Regular cardiac myocyte (primary cell): ENCODE results near the gene PHF23. TPM values are rescaled to one million over a fixed set of nuclear protein-coding genes. Genes with fewer than 3 reads are reported as not detected.

Experiments used
- total RNA-seq: library from RNA; depleted of rRNA; stranded (reverse); fragments of >200 nt; gene quantifications from 2 replicates; pipeline ENCODE4 v1.2.3, GENCODE V29; 2014

PHF23 gene
- total RNA-seq, result 40.0 and 40.8 TPM in 2 replicates

GRCh38 chr17:7239091-7240027, at the start of gene PHF23:
PHF23 (minus strand) TSS chr17:7239457; CDS start chr17:7239279, 178 bp downstream.

GRCh38 chr17:7281074-7281952, 42.1 kb upstream of the PHF23 start, which contains the start of gene SLC2A4:
SLC2A4 (plus strand) TSS chr17:7281718; CDS start chr17:7281935, 217 bp downstream.

GRCh38 chr17:7262192-7262934, 23.1 kb upstream of the PHF23 start, which contains the start of gene CLDN7:
CLDN7 (minus strand) TSS chr17:7262478; CDS start chr17:7262043, 435 bp downstream.

GRCh38 chr17:7252176-7253043, 13.2 kb upstream of the PHF23 start, which contains the start of gene ELP5:
ELP5 (plus strand) TSS chr17:7252215; CDS start chr17:7252551, 336 bp downstream.

GRCh38 chr17:7251661-7252175, 12.5 kb upstream of the PHF23 start, which contains the start of gene CTDNEP1:
CTDNEP1 (minus strand) TSS chr17:7251734; CDS start chr17:7251296, 438 bp downstream.

GRCh38 chr17:7241783-7242716, 2.8 kb upstream of the PHF23 start, which contains the start of gene GABARAP:
GABARAP (minus strand) TSS chr17:7242449; CDS start chr17:7242330, 119 bp downstream.

GRCh38 chr17:7234083-7234951, 4.9 kb downstream of the PHF23 start, which contains the start of gene DVL2:
DVL2 (minus strand) TSS chr17:7234517; CDS start chr17:7234262, 255 bp downstream.

GRCh38 chr17:7219812-7220592, 19.3 kb downstream of the PHF23 start, which contains the start of the genes ACADVL and DLG4:
ACADVL (plus strand) TSS chr17:7219938; CDS start chr17:7219985, 47 bp downstream.
DLG4 (minus strand) TSS chr17:7219836.

Other genes starting within 250 kb of the PHF23 start
- gene ALOX12, start 243.4 kb downstream of the PHF23 start, total RNA-seq, result not detected in 2 replicates
- gene RNASEK, start 226.8 kb downstream of the PHF23 start, total RNA-seq, result 19.7 and 20.6 TPM in 2 replicates
- 0.19 and 0.56 TPM in 2 replicates for gene BCL6B, start 216.4 kb downstream of the PHF23 start, total RNA-seq
- 0.28 and 1.2 TPM in 2 replicates for gene SLC16A13, start 203.4 kb downstream of the PHF23 start, total RNA-seq
- 0.85 TPM in 1 of 2 replicates, not detected in the other for gene SLC16A11, start 195.4 kb downstream of the PHF23 start, total RNA-seq
- not detected in 2 replicates for gene CLEC10A, start 159.2 kb downstream of the PHF23 start, total RNA-seq
- gene ASGR2, start 124.6 kb downstream of the PHF23 start, total RNA-seq, result not detected in 2 replicates
- 0.56 and 0.58 TPM in 2 replicates for gene ASGR1, start 60.1 kb downstream of the PHF23 start, total RNA-seq
- 12.7 and 16.3 TPM in 2 replicates for gene DLG4, start 19.6 kb downstream of the PHF23 start, total RNA-seq
- gene ACADVL, start 19.5 kb downstream of the PHF23 start, total RNA-seq, result 261 and 425 TPM in 2 replicates
- gene DVL2, start 4.9 kb downstream of the PHF23 start, total RNA-seq, result 49.8 and 59.5 TPM in 2 replicates
- gene GABARAP, start 3.0 kb upstream of the PHF23 start, total RNA-seq, result 118 and 275 TPM in 2 replicates
- 14.4 and 19.9 TPM in 2 replicates for gene CTDNEP1, start 12.3 kb upstream of the PHF23 start, total RNA-seq
- gene ELP5, start 12.8 kb upstream of the PHF23 start, total RNA-seq, result 22.0 and 57.3 TPM in 2 replicates
- gene CLDN7, start 23.0 kb upstream of the PHF23 start, total RNA-seq, result 0.19 and 1.7 TPM in 2 replicates
- under 0.01 and 0.28 TPM in 2 replicates for gene SLC2A4, start 42.3 kb upstream of the PHF23 start, total RNA-seq
- 0.56 TPM in 1 of 2 replicates, not detected in the other for gene YBX2, start 55.2 kb upstream of the PHF23 start, total RNA-seq
- gene EIF5A, start 68.2 kb upstream of the PHF23 start, total RNA-seq, result 474 and 1,218 TPM in 2 replicates
- gene GPS2, start 75.9 kb upstream of the PHF23 start, total RNA-seq, result 26.8 and 41.8 TPM in 2 replicates
- 12.7 and 23.8 TPM in 2 replicates for gene NEURL4, start 89.9 kb upstream of the PHF23 start, total RNA-seq
- 0.56 and 0.58 TPM in 2 replicates for gene ACAP1, start 97.1 kb upstream of the PHF23 start, total RNA-seq
- gene KCTD11, start 112.7 kb upstream of the PHF23 start, total RNA-seq, result 10.4 and 13.5 TPM in 2 replicates
- not detected in 2 replicates for gene TMEM95, start 115.7 kb upstream of the PHF23 start, total RNA-seq
- gene TNK1, start 141.6 kb upstream of the PHF23 start, total RNA-seq, result under 0.01 and 0.28 TPM in 2 replicates
- 14.4 and 15.5 TPM in 2 replicates for gene PLSCR3, start 155.1 kb upstream of the PHF23 start, total RNA-seq
- 88.0 and 144 TPM in 2 replicates for gene TMEM256, start 164.6 kb upstream of the PHF23 start, total RNA-seq
- gene NLGN2, start 168.4 kb upstream of the PHF23 start, total RNA-seq, result 2.3 and 4.2 TPM in 2 replicates
- not detected in 2 replicates for gene SPEM1, start 180.9 kb upstream of the PHF23 start, total RNA-seq
- gene SPEM2, start 186.2 kb upstream of the PHF23 start, total RNA-seq, result not detected in 2 replicates
- not detected in 2 replicates for gene SPEM3, start 189.4 kb upstream of the PHF23 start, total RNA-seq
- gene TMEM102, start 196.0 kb upstream of the PHF23 start, total RNA-seq, result 1.5 and 2.3 TPM in 2 replicates
- gene FGF11, start 200.1 kb upstream of the PHF23 start, total RNA-seq, result 2.5 and 14.7 TPM in 2 replicates
- gene CHRNB1, start 205.6 kb upstream of the PHF23 start, total RNA-seq, result 2.3 and 3.9 TPM in 2 replicates
- 14.8 and 21.4 TPM in 2 replicates for gene ZBTB4, start 240.2 kb upstream of the PHF23 start, total RNA-seq
- gene SLC35G6, start 242.0 kb upstream of the PHF23 start, total RNA-seq, result not detected in 2 replicates
- gene POLR2A, start 244.9 kb upstream of the PHF23 start, total RNA-seq, result 49.6 and 88.0 TPM in 2 replicates